GM19452 (cell line): ENCODE measurements around the gene ANGPTL2.
"Not testable (repeated sequence)": the region's sequence is repeated elsewhere in the genome, so short reads cannot be mapped to it uniquely, and the experiment has no call there.

Source experiments
- ATAC-seq: cut with Tn5 transposase; IDR thresholded peaks from one replicate; pipeline ENCODE4 v1.9.1; 2021; ENCODE audit not compliant: unreplicated experiment

Gene ANGPTL2

GRCh38 chr9:127155314-127155960 lies 33.0 kb upstream of the ANGPTL2 start:
- no peak for ATAC-seq

- ATAC-seq = no peak
These were observed 32.2 kb upstream of the ANGPTL2 start for GRCh38 chr9:127154390-127155191.

- ATAC-seq = no peak
These were observed 31.6 kb upstream of the ANGPTL2 start for GRCh38 chr9:127154003-127154389.

GRCh38 chr9:127153501-127153900 lies 31.1 kb upstream of the ANGPTL2 start:
- ATAC-seq = no peak

- no peak for ATAC-seq
These were observed 27.3 kb upstream of the ANGPTL2 start for GRCh38 chr9:127149463-127150390.

GRCh38 chr9:127149010-127149409 lies 26.6 kb upstream of the ANGPTL2 start:
- no peak for ATAC-seq

- ATAC-seq = no peak
These were observed 25.6 kb upstream of the ANGPTL2 start for GRCh38 chr9:127148014-127148413.

- ATAC-seq = no peak
These were observed 24.8 kb upstream of the ANGPTL2 start for GRCh38 chr9:127147251-127147650.

- not testable (repeated sequence) for ATAC-seq
These were observed 24.4 kb upstream of the ANGPTL2 start for GRCh38 chr9:127146841-127147240.

- ATAC-seq = no peak
These were observed 22.4 kb upstream of the ANGPTL2 start for GRCh38 chr9:127144670-127145445.

GRCh38 chr9:127143920-127144465 lies 21.6 kb upstream of the ANGPTL2 start:
- ATAC-seq = no peak

GRCh38 chr9:127142931-127143464 lies 20.6 kb upstream of the ANGPTL2 start:
- ATAC-seq = no peak

GRCh38 chr9:127142291-127142690 lies 19.9 kb upstream of the ANGPTL2 start:
- ATAC-seq = no peak

GRCh38 chr9:127140842-127141675 lies 18.6 kb upstream of the ANGPTL2 start:
- no peak for ATAC-seq

GRCh38 chr9:127140181-127140580 lies 17.7 kb upstream of the ANGPTL2 start:
- no peak for ATAC-seq

GRCh38 chr9:127139775-127140174 lies 17.3 kb upstream of the ANGPTL2 start:
- no peak for ATAC-seq

- ATAC-seq = no peak
These were observed 16.8 kb upstream of the ANGPTL2 start for GRCh38 chr9:127139071-127139731.

- ATAC-seq = no peak
These were observed 16.0 kb upstream of the ANGPTL2 start for GRCh38 chr9:127138444-127138843.
